Measurements from ENCODE around the gene PACRG.

The PACRG gene

DNA sequence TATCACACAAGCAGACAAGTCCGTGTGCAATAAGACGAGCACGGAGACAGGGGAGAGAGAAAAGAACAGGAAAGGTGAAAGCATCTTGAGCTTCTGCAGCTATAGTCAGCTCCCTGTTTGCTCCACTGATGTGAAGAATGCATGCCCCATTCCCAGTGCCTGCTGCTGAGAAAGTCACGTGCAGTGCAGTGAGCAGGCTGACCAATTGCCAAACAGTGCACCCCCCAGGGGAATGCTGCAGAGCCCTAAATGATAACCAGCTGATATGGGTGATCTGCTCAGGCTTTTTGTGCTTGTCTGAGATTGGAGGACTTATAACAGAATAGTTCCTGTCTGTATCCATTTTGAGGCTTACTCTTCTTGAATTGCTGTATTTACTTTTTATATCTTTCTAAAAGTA lies 121.5 kb downstream of the PACRG start:
- no peak for DNase-seq (ENCODE audit: low spot score in 2 of 2)
- H3K9me3 Mint-ChIP-seq: no peaks in the 10 kb centered on the region
- peaks cover 2% of the 10 kb centered on the region for H3K36me3 Mint-ChIP-seq
- peaks cover 1% of the 10 kb centered on the region for H3K27me3 Mint-ChIP-seq
- H3K27ac Mint-ChIP-seq: no peak overlapping the region
- no peak overlapping the region for H3K4me3 Mint-ChIP-seq
- ATAC-seq (ENCODE audit: low read depth): no peak
- H3K4me1 Mint-ChIP-seq: no peaks in the 10 kb centered on the region

- ATAC-seq (ENCODE audit: low read depth) (no peak), DNase-seq (ENCODE audit: low spot score in 2 of 2) (no peak)
- Mint-ChIP-seq H3K4me3 (no peak overlapping the region), H3K4me1 (no peaks in the 10 kb centered on the region), H3K36me3 (no peaks in the 10 kb centered on the region), H3K27ac (no peak overlapping the region), H3K9me3 (no peaks in the 10 kb centered on the region), H3K27me3 (no peaks in the 10 kb centered on the region)
Measured at GRCh38 chr6:162852192-162852591, 124.4 kb downstream of the PACRG start.

DNA sequence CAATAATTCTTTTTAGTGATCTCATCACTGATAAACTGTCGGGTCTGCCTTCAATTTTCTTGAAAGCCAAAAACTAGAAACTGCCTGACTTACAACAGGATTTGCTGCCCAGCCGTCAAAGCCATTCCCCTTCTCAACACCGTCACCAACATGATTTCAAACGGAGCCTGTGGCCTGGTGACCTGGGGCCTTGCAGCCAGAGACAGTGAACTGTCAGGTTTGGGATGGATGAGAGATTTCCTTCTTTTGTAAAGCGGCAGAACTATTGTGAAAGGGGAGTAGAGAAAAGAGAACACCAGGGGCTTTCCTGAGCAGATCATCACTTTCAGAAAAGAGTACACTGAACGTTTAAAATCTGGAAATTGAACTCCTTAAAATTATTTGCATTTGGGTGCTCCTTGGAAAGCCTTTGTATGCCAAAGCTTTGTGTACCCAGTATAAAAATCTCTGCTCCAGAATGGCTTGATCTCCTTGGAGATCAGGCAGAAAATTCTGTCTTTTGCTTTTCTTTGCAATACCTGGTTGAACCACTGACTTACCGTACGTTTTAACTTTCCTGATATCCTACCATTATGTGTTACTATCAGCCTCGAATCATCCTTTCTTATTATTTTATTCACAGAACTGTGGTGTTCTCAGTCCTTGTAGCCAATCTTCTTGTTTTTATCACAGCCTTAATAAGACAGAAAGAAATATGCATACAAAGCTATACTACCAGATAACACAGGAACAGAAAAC lies 125.2 kb downstream of the PACRG start:
- no peaks in the 10 kb centered on the region for H3K27me3 Mint-ChIP-seq

DNA sequence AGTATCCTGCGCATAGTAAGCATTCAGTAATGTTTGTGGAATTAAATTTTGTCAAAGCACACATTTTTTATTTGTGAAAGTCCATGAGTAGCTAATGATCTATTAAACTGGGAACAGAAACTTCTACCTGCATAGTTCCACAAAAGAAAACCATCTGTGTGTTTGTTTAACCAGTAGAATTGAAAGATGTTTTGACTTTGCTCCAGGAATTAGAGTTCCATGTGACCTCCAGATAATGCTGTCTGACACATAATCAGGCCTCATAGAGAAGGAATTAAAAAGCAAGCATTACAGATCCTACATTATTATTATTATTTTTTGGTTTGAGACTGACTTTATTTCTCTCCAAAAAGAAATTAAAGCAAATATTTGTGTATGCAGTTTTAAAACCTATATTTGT lies 126.5 kb downstream of the PACRG start:
- H3K36me3 Mint-ChIP-seq: no peaks in the 10 kb centered on the region
- DNase-seq (ENCODE audit: low spot score in 2 of 2): no peak

More for the DNA sequence above, 125.2 kb downstream of the PACRG start:
- no peaks in the 10 kb centered on the region for H3K4me1 Mint-ChIP-seq
- H3K27ac Mint-ChIP-seq: no peak overlapping the region
- DNase-seq (ENCODE audit: low spot score in 2 of 2): no peak
- H3K9me3 Mint-ChIP-seq: peaks cover under 1% of the 10 kb centered on the region
- H3K36me3 Mint-ChIP-seq: no peaks in the 10 kb centered on the region
- no peak overlapping the region for H3K4me3 Mint-ChIP-seq
- ATAC-seq (ENCODE audit: low read depth): no peak

DNA sequence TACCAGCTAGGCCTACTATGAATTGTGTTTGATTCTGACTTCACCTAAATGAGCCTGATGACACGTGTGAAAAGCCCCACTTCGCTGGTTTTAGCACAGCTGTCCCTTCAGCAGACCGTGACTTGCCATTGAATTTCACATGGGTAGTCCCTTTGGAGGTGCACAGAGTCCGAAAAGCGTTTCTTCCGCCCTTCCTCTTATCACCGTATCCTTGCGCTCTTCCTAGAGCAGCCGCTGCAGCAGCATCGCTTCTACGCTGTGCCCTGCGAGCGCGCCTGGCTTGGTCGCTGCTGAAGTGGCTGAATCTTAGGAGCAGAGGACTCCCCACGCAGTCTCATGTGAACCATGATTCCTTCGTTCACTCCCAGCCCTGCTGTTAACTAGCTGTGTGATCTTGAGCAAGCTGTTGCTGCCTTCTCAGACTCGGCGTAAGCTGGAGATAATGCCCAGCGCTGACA lies 127.0 kb downstream of the PACRG start:
- Mint-ChIP-seq H3K9me3 (peaks cover 1% of the 10 kb centered on the region), H3K27ac (no peak overlapping the region), H3K4me1 (no peaks in the 10 kb centered on the region), H3K27me3 (no peaks in the 10 kb centered on the region), H3K4me3 (no peak overlapping the region), H3K36me3 (no peaks in the 10 kb centered on the region)
- no peak for DNase-seq (ENCODE audit: low spot score in 2 of 2)
- ATAC-seq (ENCODE audit: low read depth): no peak

More for the DNA sequence above, 126.5 kb downstream of the PACRG start:
- Mint-ChIP-seq H3K27ac (no peak overlapping the region), H3K9me3 (peaks cover 1% of the 10 kb centered on the region), H3K4me1 (no peaks in the 10 kb centered on the region), H3K27me3 (no peaks in the 10 kb centered on the region), H3K4me3 (no peak overlapping the region)
- ATAC-seq (ENCODE audit: low read depth): no peak

GRCh38 chr6:162856885-162857284 lies 129.1 kb downstream of the PACRG start:
- Mint-ChIP-seq H3K4me3 (no peak overlapping the region), H3K9me3 (peaks cover 1% of the 10 kb centered on the region), H3K27ac (no peak overlapping the region), H3K27me3 (peaks cover 2% of the 10 kb centered on the region), H3K4me1 (no peaks in the 10 kb centered on the region), H3K36me3 (no peaks in the 10 kb centered on the region)
- no peak for ATAC-seq (ENCODE audit: low read depth)
- DNase-seq (ENCODE audit: low spot score in 2 of 2): no peak

DNA sequence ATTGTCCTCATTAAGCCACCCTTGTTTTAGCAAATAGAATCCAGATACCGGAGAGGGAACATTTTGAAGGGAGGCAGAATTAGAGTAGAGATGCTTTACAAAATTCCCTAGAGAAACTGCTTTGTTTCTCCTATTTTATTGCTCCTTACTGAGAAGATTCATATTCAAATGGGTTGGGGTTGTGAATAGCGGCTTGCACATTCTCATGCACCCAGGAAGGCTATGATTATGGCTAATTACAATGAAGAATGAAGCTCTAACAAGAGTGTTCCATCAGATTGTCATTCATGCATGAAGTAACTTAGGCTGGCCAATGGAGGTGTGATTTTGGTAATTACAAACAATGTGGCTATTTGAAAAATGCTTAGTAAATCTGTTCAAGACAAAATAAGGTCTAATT lies 129.6 kb downstream of the PACRG start:
- peaks cover 1% of the 10 kb centered on the region for H3K9me3 Mint-ChIP-seq
- ATAC-seq (ENCODE audit: low read depth): no peak
- no peaks in the 10 kb centered on the region for H3K4me1 Mint-ChIP-seq
- peaks cover 2% of the 10 kb centered on the region for H3K27me3 Mint-ChIP-seq
- H3K36me3 Mint-ChIP-seq: no peaks in the 10 kb centered on the region
- no peak for DNase-seq (ENCODE audit: low spot score in 2 of 2)
- no peak overlapping the region for H3K27ac Mint-ChIP-seq
- no peak overlapping the region for H3K4me3 Mint-ChIP-seq

DNA sequence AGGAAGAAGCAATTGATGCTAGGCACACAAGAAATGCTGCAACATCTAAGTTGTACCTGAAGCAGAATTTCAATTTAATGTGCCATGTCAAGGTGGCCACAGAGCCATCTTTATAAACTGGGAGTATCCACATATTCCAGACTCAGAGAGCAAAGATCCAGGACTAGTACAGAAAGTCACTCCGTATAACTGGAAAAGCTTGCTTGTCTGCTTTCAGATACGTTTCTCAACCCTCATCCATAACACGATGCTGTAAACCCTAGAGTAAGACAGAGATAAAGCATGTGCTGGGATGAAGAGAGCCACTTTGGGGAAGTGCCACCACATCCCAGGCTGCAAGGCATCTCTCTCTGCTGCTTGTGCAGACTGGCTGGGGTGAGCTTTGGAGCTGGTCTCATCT lies 134.7 kb downstream of the PACRG start:
- Mint-ChIP-seq H3K9me3 (peaks cover 1% of the 10 kb centered on the region), H3K4me3 (no peak overlapping the region)
- no peak for ATAC-seq (ENCODE audit: low read depth)

GRCh38 chr6:162862941-162863340 lies 135.2 kb downstream of the PACRG start:
- ATAC-seq (ENCODE audit: low read depth) (no peak), DNase-seq (ENCODE audit: low spot score in 2 of 2) (no peak)
- H3K27ac Mint-ChIP-seq: no peak overlapping the region
- peaks cover 5% of the 10 kb centered on the region for H3K4me1 Mint-ChIP-seq
- no peak overlapping the region for H3K4me3 Mint-ChIP-seq
- no peaks in the 10 kb centered on the region for H3K36me3 Mint-ChIP-seq
- peaks cover 2% of the 10 kb centered on the region for H3K27me3 Mint-ChIP-seq
- peaks cover 1% of the 10 kb centered on the region for H3K9me3 Mint-ChIP-seq

More for the DNA sequence above, 134.7 kb downstream of the PACRG start:
- peaks cover 2% of the 10 kb centered on the region for H3K27me3 Mint-ChIP-seq
- H3K27ac Mint-ChIP-seq: no peak overlapping the region
- no peak for DNase-seq (ENCODE audit: low spot score in 2 of 2)
- no peaks in the 10 kb centered on the region for H3K36me3 Mint-ChIP-seq
- peaks cover 5% of the 10 kb centered on the region for H3K4me1 Mint-ChIP-seq

- no peaks in the 10 kb centered on the region for H3K36me3 Mint-ChIP-seq
- peaks cover 5% of the 10 kb centered on the region for H3K4me1 Mint-ChIP-seq
- no peak overlapping the region for H3K4me3 Mint-ChIP-seq
- ATAC-seq (ENCODE audit: low read depth) (no peak), DNase-seq (ENCODE audit: low spot score in 2 of 2) (no peak)
- no peaks in the 10 kb centered on the region for H3K9me3 Mint-ChIP-seq
- peaks cover 2% of the 10 kb centered on the region for H3K27me3 Mint-ChIP-seq
- H3K27ac Mint-ChIP-seq: no peak overlapping the region
Measured at GRCh38 chr6:162863821-162864220, 136.0 kb downstream of the PACRG start.

DNA sequence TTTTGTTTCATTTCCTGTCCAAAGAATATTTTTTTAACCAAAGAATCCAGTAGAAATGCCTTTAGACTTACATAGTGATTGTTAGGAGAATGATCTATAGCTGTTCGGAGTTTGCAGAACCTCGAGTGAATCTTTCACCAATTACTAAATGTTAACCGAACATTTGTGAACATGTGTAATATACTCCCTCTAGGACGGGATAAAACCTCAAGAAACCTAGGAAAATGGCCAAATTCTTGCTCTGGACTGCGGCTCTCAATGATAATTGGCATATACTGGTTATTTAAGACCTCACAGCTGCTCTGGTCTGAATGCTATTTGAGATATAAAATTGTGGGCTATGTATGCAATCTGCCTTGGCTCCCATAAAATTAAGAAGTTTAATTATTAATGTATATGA lies 137.1 kb downstream of the PACRG start:
- peaks cover 5% of the 10 kb centered on the region for H3K4me1 Mint-ChIP-seq
- H3K4me3 Mint-ChIP-seq: no peak overlapping the region
- no peaks in the 10 kb centered on the region for H3K9me3 Mint-ChIP-seq
- ATAC-seq (ENCODE audit: low read depth): no peak
- no peak overlapping the region for H3K27ac Mint-ChIP-seq
- DNase-seq (ENCODE audit: low spot score in 2 of 2): no peak
- H3K36me3 Mint-ChIP-seq: no peaks in the 10 kb centered on the region
- H3K27me3 Mint-ChIP-seq: peaks cover 2% of the 10 kb centered on the region

DNA sequence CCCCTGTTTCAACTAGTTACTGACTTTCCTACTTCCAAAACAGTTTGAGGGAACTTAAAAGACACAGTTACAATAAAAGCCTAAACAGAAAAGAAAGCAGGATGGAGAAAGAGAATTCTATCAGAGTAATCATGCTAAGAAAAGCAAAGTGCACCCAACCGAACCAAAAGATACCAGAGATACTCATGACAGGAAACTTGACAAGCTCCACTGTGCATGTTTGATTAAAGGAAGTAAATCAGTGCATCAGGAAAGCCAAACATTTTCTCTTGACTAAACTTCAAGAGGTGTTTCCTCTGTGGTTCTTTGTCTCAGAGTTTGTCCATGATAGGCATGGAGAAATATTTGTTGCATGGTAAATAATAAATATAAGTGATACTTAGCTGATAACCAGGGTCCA lies 138.9 kb downstream of the PACRG start:
- Mint-ChIP-seq H3K4me3 (no peak overlapping the region), H3K4me1 (peaks cover 5% of the 10 kb centered on the region), H3K27ac (no peak overlapping the region)

GRCh38 chr6:162868397-162868796 lies 140.6 kb downstream of the PACRG start:
- H3K27me3 Mint-ChIP-seq: no peaks in the 10 kb centered on the region
- H3K4me1 Mint-ChIP-seq: peaks cover 5% of the 10 kb centered on the region
- no peak for DNase-seq (ENCODE audit: low spot score in 2 of 2)
- H3K9me3 Mint-ChIP-seq: no peaks in the 10 kb centered on the region
- H3K36me3 Mint-ChIP-seq: no peaks in the 10 kb centered on the region
- no peak overlapping the region for H3K4me3 Mint-ChIP-seq
- ATAC-seq (ENCODE audit: low read depth): no peak
- H3K27ac Mint-ChIP-seq: no peak overlapping the region

More for the DNA sequence above, 138.9 kb downstream of the PACRG start:
- Mint-ChIP-seq H3K36me3 (no peaks in the 10 kb centered on the region), H3K27me3 (peaks cover 1% of the 10 kb centered on the region), H3K9me3 (no peaks in the 10 kb centered on the region)
- ATAC-seq (ENCODE audit: low read depth) (peak; percentile 27), DNase-seq (ENCODE audit: low spot score in 2 of 2) (no peak)

DNA sequence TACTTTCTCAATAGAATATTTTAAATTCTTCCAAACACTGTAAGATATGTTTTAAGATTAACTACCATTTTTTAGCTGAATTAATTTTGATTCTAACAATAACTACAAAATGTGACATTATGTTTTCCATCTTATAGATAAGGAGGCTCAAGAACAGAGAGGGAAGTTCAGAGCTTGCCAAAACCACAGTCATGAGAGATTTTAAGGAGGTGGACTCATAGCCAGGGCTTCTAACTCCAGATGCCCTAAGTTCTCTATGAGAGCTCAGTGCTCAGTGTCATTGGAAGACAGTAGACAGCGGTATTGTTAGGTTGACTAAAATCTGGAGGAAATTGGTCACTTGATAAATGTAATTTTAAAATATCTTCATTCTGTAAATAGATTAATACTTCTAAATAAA lies 144.2 kb downstream of the PACRG start:
- H3K4me3 Mint-ChIP-seq: no peak overlapping the region
- peaks cover 3% of the 10 kb centered on the region for H3K4me1 Mint-ChIP-seq
- no peak overlapping the region for H3K27ac Mint-ChIP-seq
- no peaks in the 10 kb centered on the region for H3K27me3 Mint-ChIP-seq
- H3K36me3 Mint-ChIP-seq: no peaks in the 10 kb centered on the region
- DNase-seq (ENCODE audit: low spot score in 2 of 2) (no peak), ATAC-seq (ENCODE audit: low read depth) (no peak)
- no peaks in the 10 kb centered on the region for H3K9me3 Mint-ChIP-seq

GRCh38 chr6:162873537-162873936 lies 145.8 kb downstream of the PACRG start:
- H3K9me3 Mint-ChIP-seq: no peaks in the 10 kb centered on the region
- no peak for ATAC-seq (ENCODE audit: low read depth)
- no peaks in the 10 kb centered on the region for H3K27me3 Mint-ChIP-seq
- no peak overlapping the region for H3K4me3 Mint-ChIP-seq
- no peaks in the 10 kb centered on the region for H3K36me3 Mint-ChIP-seq
- DNase-seq (ENCODE audit: low spot score in 2 of 2): no peak
- H3K4me1 Mint-ChIP-seq: no peaks in the 10 kb centered on the region
- H3K27ac Mint-ChIP-seq: no peak overlapping the region

All from memory B cell (primary cell).